Measurements from ENCODE around the gene FUT8.

DNA sequence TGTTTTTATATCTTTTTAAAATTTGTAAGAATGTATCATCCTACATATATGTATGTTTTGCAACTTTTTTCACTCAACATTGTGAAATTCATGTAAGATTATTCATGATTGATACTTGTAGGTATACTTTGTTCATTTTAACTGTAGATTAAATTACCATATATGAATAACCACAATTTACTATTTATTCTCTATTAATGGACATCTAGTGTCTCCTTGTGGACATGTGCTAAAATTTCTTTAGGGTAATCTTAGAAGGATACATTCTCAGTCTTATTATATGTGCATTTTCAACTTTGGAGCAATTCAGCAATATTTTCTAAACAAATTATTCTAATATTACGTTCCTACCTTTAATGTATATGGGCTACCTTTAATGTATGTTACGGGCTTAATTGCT is 192.4 kb downstream of the FUT8 start:
- TF ChIP-seq, protein P1, sequence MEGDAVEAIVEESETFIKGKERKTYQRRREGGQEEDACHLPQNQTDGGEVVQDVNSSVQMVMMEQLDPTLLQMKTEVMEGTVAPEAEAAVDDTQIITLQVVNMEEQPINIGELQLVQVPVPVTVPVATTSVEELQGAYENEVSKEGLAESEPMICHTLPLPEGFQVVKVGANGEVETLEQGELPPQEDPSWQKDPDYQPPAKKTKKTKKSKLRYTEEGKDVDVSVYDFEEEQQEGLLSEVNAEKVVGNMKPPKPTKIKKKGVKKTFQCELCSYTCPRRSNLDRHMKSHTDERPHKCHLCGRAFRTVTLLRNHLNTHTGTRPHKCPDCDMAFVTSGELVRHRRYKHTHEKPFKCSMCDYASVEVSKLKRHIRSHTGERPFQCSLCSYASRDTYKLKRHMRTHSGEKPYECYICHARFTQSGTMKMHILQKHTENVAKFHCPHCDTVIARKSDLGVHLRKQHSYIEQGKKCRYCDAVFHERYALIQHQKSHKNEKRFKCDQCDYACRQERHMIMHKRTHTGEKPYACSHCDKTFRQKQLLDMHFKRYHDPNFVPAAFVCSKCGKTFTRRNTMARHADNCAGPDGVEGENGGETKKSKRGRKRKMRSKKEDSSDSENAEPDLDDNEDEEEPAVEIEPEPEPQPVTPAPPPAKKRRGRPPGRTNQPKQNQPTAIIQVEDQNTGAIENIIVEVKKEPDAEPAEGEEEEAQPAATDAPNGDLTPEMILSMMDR (IDR thresholded peaks at IDR 0.05; ENCODE audit: poor library complexity) = peak; percentile 18
- TF ChIP-seq EZH2 (IDR thresholded peaks at IDR 0.05; ENCODE audit: borderline replicate concordance) = no peak

All from hepatocyte (in vitro differentiated cells).